MM.1S (cell line): ENCODE results near the gene CLDN6.

Source experiments
- EZH2 ChIP-seq: fragments of 300-600 bp; sonication (generic); optimal IDR thresholded peaks from 2 replicates; pipeline ENCODE3; 2017; ENCODE audit warnings: low read depth, mild to moderate bottlenecking, antibody characterized with exemption, low read length, mixed read lengths
- TF ChIP-seq, protein P1 (sequence below): fragments of 300-600 bp; sonication (generic); IDR thresholded peaks from 2 replicates; pipeline ENCODE4 v1.5.1; 2016; ENCODE audit warnings: antibody characterized with exemption, low read length, mixed read lengths

DNA sequence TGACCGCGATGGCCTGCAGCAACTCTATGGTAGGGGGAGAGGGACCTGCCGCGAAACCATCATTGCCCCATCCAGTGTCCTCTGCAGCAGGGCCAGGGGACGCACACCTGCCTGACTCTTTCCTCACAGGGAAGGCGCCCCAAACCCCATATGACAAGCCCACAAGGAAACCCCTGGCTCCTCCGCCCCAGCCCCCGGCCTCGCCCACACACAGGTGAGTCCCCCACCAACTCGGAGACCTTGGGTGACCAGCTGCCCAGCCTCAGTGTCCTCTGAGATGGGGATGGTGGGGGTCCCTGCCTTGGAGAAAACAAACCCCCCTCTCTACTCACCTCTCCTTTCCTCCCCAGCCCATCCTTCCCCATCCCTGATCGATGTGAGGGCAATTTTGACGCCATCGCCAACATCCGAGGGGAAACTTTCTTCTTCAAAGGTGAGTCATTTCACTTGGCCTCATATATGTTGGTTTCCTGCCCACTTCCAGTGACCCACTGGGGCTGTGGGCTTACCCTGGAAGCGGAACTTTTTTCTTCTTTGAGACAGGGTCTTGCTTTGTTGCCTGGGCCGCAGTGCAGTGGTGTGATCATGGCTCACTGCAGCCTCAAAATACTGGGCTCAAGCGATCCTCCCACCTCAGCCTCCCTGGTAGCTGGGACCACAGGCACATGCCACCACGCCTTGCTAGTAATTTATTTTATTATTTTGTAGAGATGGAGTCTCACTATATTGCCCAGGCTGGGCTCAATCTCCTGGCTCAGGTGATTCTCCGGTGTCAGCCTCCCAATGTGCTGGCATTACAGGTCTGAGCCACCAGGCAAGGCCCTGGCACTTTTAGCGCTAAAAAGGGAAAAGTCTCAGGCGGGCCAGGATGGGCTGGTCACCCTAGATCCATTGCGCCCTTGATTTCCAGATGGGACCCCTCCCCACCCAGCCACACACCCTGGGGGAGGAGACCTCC is 39.5 kb upstream of the CLDN6 start:
- TF ChIP-seq, protein P1, sequence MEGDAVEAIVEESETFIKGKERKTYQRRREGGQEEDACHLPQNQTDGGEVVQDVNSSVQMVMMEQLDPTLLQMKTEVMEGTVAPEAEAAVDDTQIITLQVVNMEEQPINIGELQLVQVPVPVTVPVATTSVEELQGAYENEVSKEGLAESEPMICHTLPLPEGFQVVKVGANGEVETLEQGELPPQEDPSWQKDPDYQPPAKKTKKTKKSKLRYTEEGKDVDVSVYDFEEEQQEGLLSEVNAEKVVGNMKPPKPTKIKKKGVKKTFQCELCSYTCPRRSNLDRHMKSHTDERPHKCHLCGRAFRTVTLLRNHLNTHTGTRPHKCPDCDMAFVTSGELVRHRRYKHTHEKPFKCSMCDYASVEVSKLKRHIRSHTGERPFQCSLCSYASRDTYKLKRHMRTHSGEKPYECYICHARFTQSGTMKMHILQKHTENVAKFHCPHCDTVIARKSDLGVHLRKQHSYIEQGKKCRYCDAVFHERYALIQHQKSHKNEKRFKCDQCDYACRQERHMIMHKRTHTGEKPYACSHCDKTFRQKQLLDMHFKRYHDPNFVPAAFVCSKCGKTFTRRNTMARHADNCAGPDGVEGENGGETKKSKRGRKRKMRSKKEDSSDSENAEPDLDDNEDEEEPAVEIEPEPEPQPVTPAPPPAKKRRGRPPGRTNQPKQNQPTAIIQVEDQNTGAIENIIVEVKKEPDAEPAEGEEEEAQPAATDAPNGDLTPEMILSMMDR = no peak
- TF ChIP-seq EZH2 = no peak
